Stimulated activated CD4-positive, alpha-beta T cell treated with anti-CD3 and anti-CD28 coated beads, Interleukin-2, amount 100 ng/mL, for 24 hours (primary cell): ENCODE measurements around the gene CRYBA4.

Source experiments
- DNase-seq, 2 donors: peaks; one replicate each; pipeline ENCODE4 v3.0.0-alpha.2; 2020

CRYBA4 gene

GRCh38 chr22:26631282-26631681 lies 9.5 kb downstream of the CRYBA4 start:
- no peak for DNase-seq

- no peak for DNase-seq
These were observed 10.8 kb downstream of the CRYBA4 start for GRCh38 chr22:26632422-26633155.

GRCh38 chr22:26634189-26634588 lies 12.4 kb downstream of the CRYBA4 start:
- DNase-seq, result no peak

- DNase-seq, result no peak
These were observed 13.4 kb downstream of the CRYBA4 start for GRCh38 chr22:26635117-26635516.

- DNase-seq, result no peak
These were observed 14.5 kb downstream of the CRYBA4 start for GRCh38 chr22:26636296-26636695.

- DNase-seq, result peak; percentile 81 to 84
These were observed 21.0 kb downstream of the CRYBA4 start for GRCh38 chr22:26642465-26643417.

GRCh38 chr22:26643418-26644100 lies 21.8 kb downstream of the CRYBA4 start:
- DNase-seq, result no peak

GRCh38 chr22:26646158-26646557 lies 24.4 kb downstream of the CRYBA4 start:
- no peak for DNase-seq

- DNase-seq, result peak; percentile 36 to 50
These were observed 26.3 kb downstream of the CRYBA4 start for GRCh38 chr22:26648011-26648497.

- DNase-seq, result no peak
These were observed 27.0 kb downstream of the CRYBA4 start for GRCh38 chr22:26648528-26649388.

- no peak for DNase-seq
These were observed 29.1 kb downstream of the CRYBA4 start for GRCh38 chr22:26650722-26651421.

GRCh38 chr22:26651815-26652214 lies 30.1 kb downstream of the CRYBA4 start:
- no peak for DNase-seq

- peak; percentile 74 for DNase-seq
These were observed 35.4 kb downstream of the CRYBA4 start, which contains the start of gene MIAT for GRCh38 chr22:26656891-26657851. Gene MIAT (plus strand): TSS chr22:26657588.

- no peak for DNase-seq
These were observed 36.4 kb downstream of the CRYBA4 start for GRCh38 chr22:26658161-26658560.

- peak; percentile 83 to 84 for DNase-seq
These were observed 37.1 kb downstream of the CRYBA4 start for GRCh38 chr22:26658671-26659478.

- DNase-seq, result no peak
These were observed 38.6 kb downstream of the CRYBA4 start for GRCh38 chr22:26660356-26660755.

GRCh38 chr22:26660961-26661578 lies 39.3 kb downstream of the CRYBA4 start:
- DNase-seq, result no peak

- no peak for DNase-seq
These were observed 40.4 kb downstream of the CRYBA4 start for GRCh38 chr22:26662160-26662559.
